HEK293 (cell line): Measurements from ENCODE around the gene SUSD4.

Experiments used
- CTCF ChIA-PET: fragments of 350-600 bp; formaldehyde crosslinking; extraction: SDS; loops from one replicate; lab custom pipeline; 2021; ENCODE audit warnings: antibody characterized with exemption; lab: Yijun Ruan, JAX
- POLR2A ChIA-PET: fragments of 300-600 bp; formaldehyde crosslinking; extraction: SDS; loops from one replicate; lab custom pipeline; 2020; ENCODE audit warnings: antibody characterized with exemption, inconsistent platforms; lab: Yijun Ruan, JAX
- H3K27ac ChIP-seq: fragments of 200-500 bp; sonication (Bioruptor generic); 2 replicates; pipeline ENCODE4 v1.5.1; 2014; ENCODE audit warnings: low read depth, low read length, control low read depth, inconsistent platforms; ENCODE audit errors: extremely low read depth
- H3K36me3 ChIP-seq, 2 experiments: fragments of 200-500 bp in 1 of 2; sonication (Bioruptor generic) in 1 of 2; 1 replicate in 1 of 2; 2 replicates in 1 of 2; pipeline ENCODE4 v1.5.1; 2014 to 2017; ENCODE audit warnings: inconsistent platforms in 2 of 2, low read length in 2 of 2; ENCODE audit not compliant: control insufficient read depth in 2 of 2, insufficient read depth in 1 of 2
- H3K4me1 ChIP-seq: fragments of 200-500 bp; sonication (Bioruptor generic); 2 replicates; pipeline ENCODE4 v1.5.1; 2014; ENCODE audit warnings: mild to moderate bottlenecking, low read length, inconsistent platforms; ENCODE audit not compliant: control insufficient read depth, insufficient read depth
- H3K4me3 ChIP-seq: 2 replicates; pipeline ENCODE4 v1.5.1; 2011; ENCODE audit warnings: low read depth, mild to moderate bottlenecking, control low read depth, low read length, moderate library complexity
- H3K9me3 ChIP-seq: fragments of 200-500 bp; sonication (Bioruptor generic); 2 replicates; pipeline ENCODE4 v1.5.1; 2014; ENCODE audit warnings: low read depth, low read length, inconsistent platforms; ENCODE audit not compliant: control insufficient read depth, insufficient read depth
- INSM2 ChIP-seq: fragments of 450-650 bp; formaldehyde crosslinking; IDR thresholded peaks from 2 replicates; pipeline ENCODE4 v1.5.1; 2016; ENCODE audit warnings: missing biosample characterization, missing genetic modification characterization
- KLF8 ChIP-seq: fragments of 450-650 bp; formaldehyde crosslinking; IDR thresholded peaks from 2 replicates; pipeline ENCODE4 v1.5.1; 2016; ENCODE audit warnings: missing biosample characterization, missing genetic modification characterization
- PRDM1 ChIP-seq: fragments of 450-650 bp; formaldehyde crosslinking; IDR thresholded peaks from 2 replicates; pipeline ENCODE4; 2016; ENCODE audit warnings: missing biosample characterization, missing genetic modification characterization
- ZBTB1 ChIP-seq: fragments of 450-650 bp; formaldehyde crosslinking; IDR thresholded peaks from 2 replicates; pipeline ENCODE4 v1.5.1; 2016; ENCODE audit warnings: missing biosample characterization, missing genetic modification characterization
- ZBTB10 ChIP-seq: fragments of 450-650 bp; formaldehyde crosslinking; IDR thresholded peaks from 2 replicates; pipeline ENCODE4 v1.5.1; 2016; ENCODE audit warnings: missing biosample characterization, missing genetic modification characterization
- ZBTB21 ChIP-seq: fragments of 450-650 bp; formaldehyde crosslinking; IDR thresholded peaks from 2 replicates; pipeline ENCODE4 v1.5.1; 2017; ENCODE audit warnings: missing biosample characterization, missing genetic modification characterization
- ZBTB44 ChIP-seq: fragments of 450-650 bp; IDR thresholded peaks from 2 replicates; pipeline ENCODE4 v1.5.1; 2018; ENCODE audit warnings: missing biosample characterization, mild to moderate bottlenecking, missing genetic modification characterization
- ZBTB49 ChIP-seq: fragments of 450-650 bp; formaldehyde crosslinking; IDR thresholded peaks from 2 replicates; pipeline ENCODE4 v1.5.1; 2016; ENCODE audit warnings: missing biosample characterization, missing genetic modification characterization, low read depth
- ZFP37 ChIP-seq: fragments of 450-650 bp; formaldehyde crosslinking; IDR thresholded peaks from 2 replicates; pipeline ENCODE4 v1.5.1; 2016; ENCODE audit warnings: missing biosample characterization, missing genetic modification characterization
- ZNF10 ChIP-seq: fragments of 450-650 bp; formaldehyde crosslinking; IDR thresholded peaks from 2 replicates; pipeline ENCODE4 v1.5.1; 2017; ENCODE audit warnings: missing biosample characterization, missing genetic modification characterization
- ZNF121 ChIP-seq: fragments of 450-650 bp; formaldehyde crosslinking; IDR thresholded peaks from 2 replicates; pipeline ENCODE4 v1.5.1; 2016; ENCODE audit warnings: missing biosample characterization, missing genetic modification characterization
- ZNF2 ChIP-seq: fragments of 450-650 bp; formaldehyde crosslinking; IDR thresholded peaks from 2 replicates; pipeline ENCODE4 v1.5.1; 2016; ENCODE audit warnings: missing biosample characterization, missing genetic modification characterization
- ZNF23 ChIP-seq: fragments of 450-650 bp; formaldehyde crosslinking; IDR thresholded peaks from 2 replicates; pipeline ENCODE4 v1.5.1; 2016; ENCODE audit warnings: missing biosample characterization, missing genetic modification characterization, borderline replicate concordance
- ZNF274 ChIP-seq, 2 experiments: fragments of 200-500 bp in 1 of 2; fragments of 450-650 bp in 1 of 2; sonication (Bioruptor generic) in 1 of 2; formaldehyde crosslinking in 1 of 2; IDR thresholded peaks; 2 replicates each; pipeline versions ENCODE4 v1.5.1 to v1.6.1; 2014 to 2016; ENCODE audit warnings: borderline replicate concordance in 1 of 2, inconsistent platforms in 1 of 2, low read length in 1 of 2, missing biosample characterization in 1 of 2, missing genetic modification characterization in 1 of 2
- ZNF473 ChIP-seq: fragments of 450-650 bp; formaldehyde crosslinking; IDR thresholded peaks from 2 replicates; pipeline ENCODE4 v1.5.1; 2017; ENCODE audit warnings: missing biosample characterization, missing genetic modification characterization
- ZNF510 ChIP-seq: fragments of 450-650 bp; formaldehyde crosslinking; IDR thresholded peaks from 2 replicates; pipeline ENCODE4 v1.5.1; 2018; ENCODE audit warnings: mild to moderate bottlenecking, missing genetic modification characterization, missing biosample characterization; ENCODE audit not compliant: insufficient replicate concordance
- ZNF558 ChIP-seq: fragments of 450-650 bp; formaldehyde crosslinking; IDR thresholded peaks from 2 replicates; pipeline ENCODE4 v1.5.1; 2016; ENCODE audit warnings: missing biosample characterization, missing genetic modification characterization
- ZNF654 ChIP-seq: fragments of 450-650 bp; formaldehyde crosslinking; IDR thresholded peaks from 2 replicates; pipeline ENCODE4 v1.5.1; 2016; ENCODE audit warnings: low read depth, missing biosample characterization, missing genetic modification characterization
- ZNF785 ChIP-seq: fragments of 450-650 bp; formaldehyde crosslinking; IDR thresholded peaks from 2 replicates; pipeline ENCODE4 v1.5.1; 2016; ENCODE audit warnings: missing biosample characterization, missing genetic modification characterization
- ZNF791 ChIP-seq: fragments of 450-650 bp; formaldehyde crosslinking; IDR thresholded peaks from 2 replicates; pipeline ENCODE4 v1.5.1; 2016; ENCODE audit warnings: missing biosample characterization, missing genetic modification characterization

The SUSD4 gene

GRCh38 chr1:223242382-223242955, 121.5 kb downstream of the SUSD4 start:
- no peak for TF ChIP-seq ZBTB21 (tag by site-specific recombination)
- no peak for TF ChIP-seq KLF8
- no peak for TF ChIP-seq PRDM1 (tag by site-specific recombination)
- no peak for TF ChIP-seq ZNF558
- no peak for TF ChIP-seq ZNF510 (tag by site-specific recombination)
- no peak for TF ChIP-seq ZBTB49 (tag by site-specific recombination)
- no peak for TF ChIP-seq ZBTB10 (tag by site-specific recombination)
- TF ChIP-seq ZNF121 (tag by site-specific recombination): no peak
- TF ChIP-seq ZNF791: no peak
- no peak for TF ChIP-seq ZBTB44 (tag by site-specific recombination)
- no peak for TF ChIP-seq ZNF23 (tag by site-specific recombination)
- TF ChIP-seq ZNF2: no peak
- TF ChIP-seq ZNF274 (IDR thresholded peaks at IDR 0.05; ENCODE audit: low read length): no peak
- TF ChIP-seq ZNF274 (tag by site-specific recombination; IDR thresholded peaks at IDR 0.05; ENCODE audit: borderline replicate concordance): no peak
- no peak for TF ChIP-seq ZNF654 (tag by site-specific recombination)
- no peak for TF ChIP-seq ZFP37 (tag by site-specific recombination)
- no peak for TF ChIP-seq INSM2 (tag by site-specific recombination)
- no peak for TF ChIP-seq ZNF10
- TF ChIP-seq ZBTB1: no peak
- TF ChIP-seq ZNF785 (tag by site-specific recombination): no peak
- no peak for TF ChIP-seq ZNF473 (tag by site-specific recombination)
- TF ChIP-seq, all 188 proteins: peak for 0
- H3K4me3 ChIP-seq: no peak overlapping the region
- H3K4me1 ChIP-seq: peaks cover 3% of the 10 kb centered on the region; the same call in 1 of the 2 replicates
- H3K27ac ChIP-seq: no peak overlapping the region
- ChIA-PET POLR2A (no interaction called here), CTCF (interaction anchor here (0.6 to 2.1 kb wide), 2 partner anchors 109 to 160 kb away, joined by 4 to 5 read pairs; no protein-coding TSS in a partner anchor)
- H3K36me3 ChIP-seq: no peaks in the 10 kb centered on the region
- H3K9me3 ChIP-seq: no peaks in the 10 kb centered on the region
